SW480 (cell line): ENCODE data around the gene KIF26B.

Experiments used
- DNase-seq: peaks from one replicate; pipeline ENCODE4 v3.0.0-alpha.2; 2016; ENCODE audit warnings: low spot score

KIF26B gene

DNA sequence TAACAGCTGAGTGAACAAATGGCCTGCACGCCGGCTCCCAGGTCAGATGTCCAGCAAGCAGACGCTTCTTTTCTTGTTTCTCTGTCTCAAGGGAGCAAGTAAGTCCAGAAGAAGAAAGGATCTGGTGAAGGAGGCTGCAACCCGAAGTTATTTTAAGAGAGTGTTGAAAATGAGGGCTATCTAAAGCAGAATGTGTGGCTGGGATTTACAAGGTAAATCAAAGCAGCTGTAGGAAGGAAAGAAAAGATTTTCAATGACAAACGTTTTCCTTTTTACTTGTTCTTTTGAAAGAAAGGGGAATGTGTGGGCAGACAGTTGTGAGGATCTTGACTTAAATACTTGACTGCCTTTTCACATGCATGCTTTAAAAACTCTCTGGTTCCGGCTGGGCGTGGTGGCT, 311.5 kb downstream of the KIF26B start:
- no peak for DNase-seq

- peak; percentile 85 for DNase-seq
Observed at GRCh38 chr1:245467804-245468203, 313.0 kb downstream of the KIF26B start.

- peak; percentile 45 for DNase-seq
Observed at GRCh38 chr1:245469006-245469405, 314.2 kb downstream of the KIF26B start.

DNA sequence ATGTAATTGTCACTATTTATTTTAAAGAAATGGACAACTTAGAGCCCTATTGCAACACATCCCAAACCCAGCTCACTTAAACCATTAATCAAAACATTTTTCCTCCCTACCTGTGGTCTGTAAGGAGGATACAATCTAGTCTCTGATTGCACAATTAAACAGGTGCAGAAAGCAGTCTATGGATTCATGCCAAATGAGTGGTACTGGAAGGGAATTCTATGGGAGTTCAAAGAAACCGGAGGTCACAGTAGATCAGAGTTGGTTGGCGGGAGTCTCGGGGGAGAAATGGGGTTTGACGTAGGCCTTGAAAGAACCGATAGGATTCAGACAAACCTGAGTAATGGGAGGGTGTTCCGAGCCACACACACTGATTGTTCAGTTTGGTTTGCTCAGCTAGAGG, 314.9 kb downstream of the KIF26B start:
- DNase-seq, result peak; percentile 89

DNA sequence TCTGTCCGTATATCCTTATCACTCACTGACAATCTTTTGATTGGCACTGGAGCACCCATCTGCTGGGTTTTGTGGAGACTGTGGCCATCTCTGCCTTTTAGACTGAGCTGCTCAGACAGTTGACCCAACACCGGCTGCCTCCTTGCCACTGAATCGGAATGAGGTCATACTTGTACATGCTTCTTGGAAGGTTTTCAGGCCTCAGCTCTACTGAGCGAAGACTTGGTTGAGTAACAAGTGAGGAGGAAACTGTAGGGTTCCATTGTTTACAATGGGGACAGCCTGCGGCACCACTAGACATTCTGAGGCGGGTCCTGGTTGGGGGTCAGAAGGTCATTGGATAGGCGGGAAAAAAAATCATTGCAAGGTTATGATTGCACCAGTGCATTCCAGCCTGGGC, 320.3 kb downstream of the KIF26B start:
- no peak for DNase-seq

DNA sequence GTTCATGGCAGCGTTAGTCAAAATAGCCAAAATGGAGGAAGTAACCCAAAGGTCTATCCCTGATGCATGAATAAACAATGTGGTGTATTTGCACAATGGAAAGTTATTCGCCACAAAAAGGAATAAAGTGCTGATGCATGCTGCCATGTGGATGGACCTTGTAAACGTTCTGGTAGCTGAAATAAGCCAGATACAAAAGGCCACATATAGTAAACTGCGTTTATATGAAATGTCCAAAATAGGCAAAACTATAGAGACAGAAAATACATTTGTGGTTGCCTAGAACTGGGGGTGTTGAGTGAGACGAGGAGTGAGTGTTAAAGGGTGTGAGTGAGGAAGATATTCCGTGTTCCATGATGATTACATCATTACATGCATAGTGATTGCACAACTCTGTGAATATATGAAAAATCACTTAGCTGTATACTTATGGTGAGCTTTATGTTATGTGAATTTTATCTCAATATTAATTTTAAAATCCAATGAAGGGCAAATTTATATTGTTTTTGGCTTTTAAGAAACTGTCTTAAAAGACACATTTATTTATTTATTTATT, 321.3 kb downstream of the KIF26B start:
- DNase-seq, result no peak

GRCh38 chr1:245477941-245478340, 323.2 kb downstream of the KIF26B start:
- no peak for DNase-seq

GRCh38 chr1:245480393-245481120, 325.8 kb downstream of the KIF26B start:
- no peak for DNase-seq

GRCh38 chr1:245481261-245481660, 326.5 kb downstream of the KIF26B start:
- no peak for DNase-seq

DNA sequence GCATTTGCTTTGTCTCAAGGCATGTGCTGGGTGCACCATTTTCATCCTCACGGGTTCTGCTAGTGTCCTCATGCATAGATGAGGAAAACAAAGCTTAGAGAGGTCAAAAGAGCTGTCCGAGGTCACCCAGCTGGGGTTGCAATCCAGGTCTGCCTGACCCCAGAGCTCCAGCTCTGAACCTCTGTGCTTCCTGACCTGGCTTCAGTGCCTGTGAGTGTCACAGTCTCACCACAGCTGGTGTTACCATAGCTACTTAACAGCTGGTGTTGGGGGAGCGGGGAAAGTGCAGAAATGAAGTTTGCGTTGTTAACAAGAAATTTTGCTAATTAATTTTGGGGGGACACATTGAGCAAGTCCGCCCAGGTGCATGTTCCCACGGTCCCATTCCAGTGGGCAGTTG, 328.5 kb downstream of the KIF26B start:
- no peak for DNase-seq

GRCh38 chr1:245484176-245484575, 329.4 kb downstream of the KIF26B start:
- no peak for DNase-seq

GRCh38 chr1:245485996-245486395, 331.2 kb downstream of the KIF26B start:
- no peak for DNase-seq

GRCh38 chr1:245486775-245487470, 332.1 kb downstream of the KIF26B start:
- no peak for DNase-seq

DNA sequence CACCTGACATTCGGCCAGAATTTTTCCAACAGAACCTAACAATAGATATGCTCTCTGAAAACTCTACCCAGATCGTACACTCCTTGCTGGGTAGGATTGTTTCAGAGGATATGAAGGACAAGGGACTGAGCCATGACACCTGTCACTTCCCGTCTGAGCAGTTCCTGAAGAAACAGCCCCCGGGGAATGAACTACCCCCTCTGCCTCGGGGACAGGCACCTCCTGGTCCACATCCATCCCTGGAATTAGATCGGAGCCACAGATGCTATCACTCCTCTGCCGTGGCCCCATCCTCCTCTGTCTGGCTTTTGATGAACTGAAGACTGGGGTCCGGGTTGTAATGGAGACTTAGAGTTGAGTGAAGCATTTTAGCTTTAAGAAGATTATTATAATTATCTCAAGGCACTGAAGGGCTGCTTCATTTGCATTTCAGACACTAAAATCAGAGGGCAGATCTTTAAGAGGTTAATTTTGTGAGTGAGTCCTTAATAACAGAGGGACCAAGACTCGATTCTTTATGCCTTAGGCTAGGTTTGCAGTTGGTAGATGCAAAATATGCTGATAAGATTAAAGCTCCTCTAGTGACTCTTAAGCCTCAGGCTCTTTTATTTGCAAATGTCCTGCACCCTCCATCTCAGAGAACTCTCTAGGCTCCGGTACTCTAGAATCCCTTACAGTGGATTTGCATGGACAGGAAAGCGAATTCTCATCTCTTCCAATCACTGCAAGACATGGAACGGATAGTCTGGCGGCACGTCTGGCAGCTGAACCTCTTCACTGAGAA, 333.8 kb downstream of the KIF26B start:
- no peak for DNase-seq

- no peak for DNase-seq
Observed at GRCh38 chr1:245489838-245490237, 335.1 kb downstream of the KIF26B start.

GRCh38 chr1:245493029-245493428, 338.2 kb downstream of the KIF26B start:
- no peak for DNase-seq

GRCh38 chr1:245495681-245496080, 340.9 kb downstream of the KIF26B start:
- DNase-seq, result no peak

- no peak for DNase-seq
Observed at GRCh38 chr1:245500546-245500945, 345.8 kb downstream of the KIF26B start.

DNA sequence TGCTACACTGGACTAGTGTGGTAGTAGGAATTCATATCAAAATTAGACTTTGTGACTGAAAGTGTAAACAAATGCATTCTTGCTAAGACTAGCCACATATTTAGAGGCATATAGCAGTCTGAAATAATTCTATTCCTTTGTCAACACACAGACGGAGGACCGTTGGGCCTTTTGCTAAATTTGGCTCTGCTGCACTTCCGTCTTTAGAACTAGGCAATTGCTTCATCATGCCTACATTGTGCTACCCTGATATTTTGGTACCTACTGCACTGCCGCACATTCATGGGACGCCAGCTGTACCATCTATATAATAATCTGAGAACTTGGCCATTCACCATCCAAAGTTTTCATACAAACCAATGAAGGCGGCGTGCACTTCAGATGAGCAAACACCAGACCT, 346.8 kb downstream of the KIF26B start:
- no peak for DNase-seq

DNA sequence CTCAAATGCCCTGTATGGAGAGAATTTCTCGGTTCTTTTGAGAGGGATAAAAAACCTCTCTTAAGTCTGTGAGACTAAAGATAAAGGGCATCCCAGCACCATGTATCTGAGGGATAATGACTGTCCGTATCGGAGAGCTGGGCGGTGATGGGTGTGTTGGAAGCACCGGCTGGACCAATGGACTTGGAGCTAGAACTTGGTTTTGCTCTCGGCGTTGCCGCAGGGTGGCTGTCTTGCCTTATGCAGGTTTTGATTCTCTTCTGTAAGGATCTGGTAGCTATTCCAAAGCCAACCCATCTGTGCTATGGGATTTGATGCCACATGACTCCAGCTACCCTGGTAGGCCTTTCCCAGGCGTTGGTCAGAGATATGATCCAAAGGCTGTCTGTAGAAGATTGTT, 348.8 kb downstream of the KIF26B start:
- DNase-seq, result no peak

GRCh38 chr1:245510144-245510543, 355.4 kb downstream of the KIF26B start:
- no peak for DNase-seq

DNA sequence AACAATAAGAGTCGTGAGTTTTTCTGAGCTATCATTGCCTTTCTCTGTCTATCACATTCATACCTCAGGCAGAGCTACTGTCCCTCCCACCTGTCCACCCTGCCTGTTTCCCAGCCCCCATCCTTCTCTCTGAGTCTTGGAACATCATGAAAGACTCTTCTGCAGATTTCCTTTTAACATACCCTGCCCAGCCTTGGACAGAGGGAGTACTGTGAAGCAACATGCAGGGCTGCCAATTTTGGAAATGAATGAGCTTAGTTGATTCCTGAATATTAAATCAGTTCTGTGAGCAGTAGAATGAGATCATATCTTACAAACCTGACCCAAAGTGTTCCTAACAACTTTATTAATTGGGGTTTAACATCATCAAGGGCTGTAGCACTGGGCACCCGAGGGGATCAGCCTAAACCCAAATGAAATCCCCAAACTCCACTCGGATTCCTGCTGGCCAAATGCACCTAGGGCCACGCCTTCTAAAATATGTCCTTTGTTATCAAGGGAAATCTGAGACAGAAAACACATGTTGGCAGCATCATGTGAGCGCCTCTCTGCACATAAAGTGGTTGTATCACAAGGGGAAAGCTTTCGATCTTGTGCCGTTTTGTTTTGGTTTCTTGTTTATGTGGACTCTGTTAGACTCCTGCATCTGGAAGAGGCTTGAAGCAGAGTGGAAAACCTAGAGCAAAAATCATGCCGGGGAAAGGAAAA, 357.6 kb downstream of the KIF26B start:
- DNase-seq, result peak; percentile 29
